ENCODE results near the gene LIN7B. TPM values are rescaled to one million over a fixed set of nuclear protein-coding genes. Genes with fewer than 3 reads are reported as not detected.

Gene LIN7B
- total and polyA plus RNA-seq, 2 of the 13 experiments (the other 11 are each of a cell fraction or from before 2014, with no cell fraction given): 5.3 to 7.6 TPM

DNA sequence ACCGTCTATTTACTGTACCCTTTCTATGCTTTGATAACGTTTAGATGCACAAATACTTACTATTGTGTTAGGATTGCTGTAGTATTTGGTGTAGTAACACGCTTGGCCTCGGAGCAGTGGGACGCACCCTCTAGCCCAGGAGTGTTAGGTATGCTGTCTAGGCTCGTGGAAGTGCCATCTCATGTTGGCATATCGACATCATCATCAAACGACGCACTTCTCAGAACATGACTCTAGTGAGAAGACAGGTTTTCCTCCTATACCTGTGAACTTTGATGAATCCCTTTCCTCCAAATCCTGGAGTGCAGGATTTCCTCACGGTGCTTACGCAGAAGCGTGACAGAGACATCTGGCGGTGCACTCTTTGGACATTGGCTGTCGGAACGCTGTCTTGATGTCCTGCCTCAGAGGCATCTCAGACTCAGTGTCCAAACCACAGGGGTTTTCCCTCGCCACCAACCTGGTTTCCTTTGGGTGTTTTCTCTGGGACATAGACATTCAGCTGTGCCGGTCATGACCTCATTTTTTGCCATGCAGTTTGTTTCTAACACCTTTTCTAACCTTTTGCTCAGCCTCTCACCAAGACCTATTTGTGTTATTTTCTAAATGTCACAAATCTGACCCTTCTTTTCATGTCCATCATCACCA lies 22.7 kb upstream of the LIN7B start:
- intact Hi-C loops (cut with micrococcal nuclease; ENCODE audit: unreplicated experiment): no loop called here
- DNase-seq (ENCODE audit: low spot score) (no peak), ATAC-seq (no peak), FAIRE-seq (no peak)
- Histone ChIP-seq H2AFZ (ENCODE audit: low read length) (no peak overlapping the region), H3K27me3 (ENCODE audit: control insufficient read depth in 1 of 2, insufficient read depth in 2 of 2, low read length in 2 of 2) (no peaks in the 10 kb centered on the region; a peak in 1 of 5 replicates), H3K79me2 (ENCODE audit: insufficient read depth, low read length) (peaks cover 47% of the 10 kb centered on the region), H3K36me3 (replicated peaks in 1 of 2; ENCODE audit: control insufficient read depth in 1 of 2, insufficient read depth in 2 of 2, low read length in 2 of 2) (peaks cover 38 to 67% of the 10 kb centered on the region in 2 experiments), H3K9me3 (ENCODE audit: low read length) (no peaks in the 10 kb centered on the region), H3K27ac (ENCODE audit: extremely low read length, insufficient read depth, low read length) (no peak overlapping the region), H3K4me3 (replicated peaks in 1 of 3; ENCODE audit: insufficient read depth in 1 of 3, low read depth in 2 of 3, low read length in 3 of 3) (no peak overlapping the region), H3K4me1 (ENCODE audit: insufficient read depth, low read length) (peaks cover 25% of the 10 kb centered on the region), H4K20me1 (ENCODE audit: insufficient read depth, low read length) (peaks cover 38% of the 10 kb centered on the region), H3K9ac (ENCODE audit: insufficient read depth, low read depth, low read length) (no peak overlapping the region), H3K4me2 (ENCODE audit: low read depth, low read length) (no peak overlapping the region)
- POLR2A ChIA-PET: no interaction called here
- no TSS peak for BruUV-seq (replicated peaks)
- TF ChIP-seq MXI1 (IDR thresholded peaks at IDR 0.05; ENCODE audit: borderline replicate concordance, low read depth, low read length) (no peak), RBFOX2 (IDR thresholded peaks at IDR 0.05; ENCODE audit: low read depth, low read length) (peak; percentile 51; the same call in 1 of the 2 replicates)
- in situ Hi-C loops (cut with HindIII; ENCODE audit: extremely low pct_ligation_motif_present, low pct_unique_long_range_greater_than_20kb): loop anchor here (10.0 kb wide), 1 partner anchor 103 kb away; no protein-coding TSS in a partner anchor
- WGBS (ENCODE audit: low lambda C conversion rate): 98% methylated on average over 16 of the region's 17 CpGs
- CTCF ChIA-PET (ENCODE audit: low intra/inter-chr PET ratio, low total read pairs): no interaction called here

DNA sequence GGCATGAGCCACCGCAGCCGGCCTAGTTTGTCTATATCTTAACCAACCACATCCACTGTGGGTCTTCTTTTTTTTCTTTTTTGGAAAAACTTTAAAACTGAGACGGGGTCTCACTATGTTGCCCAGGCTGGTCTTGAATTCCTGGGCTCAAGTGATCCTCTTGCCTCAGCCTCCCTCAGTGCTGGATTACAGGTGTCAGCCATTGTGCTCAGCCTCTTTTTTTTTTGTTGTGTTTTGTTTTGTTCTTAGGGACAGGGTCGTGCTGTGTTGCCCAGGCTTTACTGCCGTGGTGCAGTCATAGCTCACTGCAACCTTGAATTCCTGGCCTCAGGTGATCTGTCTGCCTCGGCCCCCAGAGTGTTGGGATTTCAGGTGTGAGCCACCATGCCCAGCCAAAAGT lies 21.5 kb upstream of the LIN7B start:
- Histone ChIP-seq H3K27me3 (ENCODE audit: control insufficient read depth in 1 of 2, insufficient read depth in 2 of 2, low read length in 2 of 2) (no peaks in the 10 kb centered on the region), H4K20me1 (ENCODE audit: insufficient read depth, low read length) (peaks cover 34% of the 10 kb centered on the region), H3K36me3 (replicated peaks in 1 of 2; ENCODE audit: control insufficient read depth in 1 of 2, insufficient read depth in 2 of 2, low read length in 2 of 2) (peaks cover 34 to 75% of the 10 kb centered on the region in 2 experiments), H3K79me2 (ENCODE audit: insufficient read depth, low read length) (peaks cover 36% of the 10 kb centered on the region), H3K4me1 (ENCODE audit: insufficient read depth, low read length) (peaks cover 13% of the 10 kb centered on the region), H3K27ac (ENCODE audit: extremely low read length, insufficient read depth, low read length) (no peak overlapping the region), H3K9ac (ENCODE audit: insufficient read depth, low read depth, low read length) (no peak overlapping the region), H3K4me2 (ENCODE audit: low read depth, low read length) (no peak overlapping the region), H3K9me3 (ENCODE audit: low read length) (no peaks in the 10 kb centered on the region), H2AFZ (ENCODE audit: low read length) (no peak overlapping the region), H3K4me3 (replicated peaks in 1 of 3; ENCODE audit: insufficient read depth in 1 of 3, low read depth in 2 of 3, low read length in 3 of 3) (no peak overlapping the region)
- ChIA-PET CTCF (ENCODE audit: low intra/inter-chr PET ratio, low total read pairs) (no interaction called here), POLR2A (no interaction called here)
- TF ChIP-seq ZNF121 (CRISPR knock-in tag; IDR thresholded peaks at IDR 0.05): peak; percentile 79
- TF ChIP-seq, protein P1, sequence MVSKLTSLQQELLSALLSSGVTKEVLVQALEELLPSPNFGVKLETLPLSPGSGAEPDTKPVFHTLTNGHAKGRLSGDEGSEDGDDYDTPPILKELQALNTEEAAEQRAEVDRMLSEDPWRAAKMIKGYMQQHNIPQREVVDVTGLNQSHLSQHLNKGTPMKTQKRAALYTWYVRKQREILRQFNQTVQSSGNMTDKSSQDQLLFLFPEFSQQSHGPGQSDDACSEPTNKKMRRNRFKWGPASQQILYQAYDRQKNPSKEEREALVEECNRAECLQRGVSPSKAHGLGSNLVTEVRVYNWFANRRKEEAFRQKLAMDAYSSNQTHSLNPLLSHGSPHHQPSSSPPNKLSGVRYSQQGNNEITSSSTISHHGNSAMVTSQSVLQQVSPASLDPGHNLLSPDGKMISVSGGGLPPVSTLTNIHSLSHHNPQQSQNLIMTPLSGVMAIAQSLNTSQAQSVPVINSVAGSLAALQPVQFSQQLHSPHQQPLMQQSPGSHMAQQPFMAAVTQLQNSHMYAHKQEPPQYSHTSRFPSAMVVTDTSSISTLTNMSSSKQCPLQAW (CRISPR knock-in tag; IDR thresholded peaks at IDR 0.05): no peak
- DNase-seq (ENCODE audit: low spot score): no peak
- WGBS (ENCODE audit: low lambda C conversion rate): 95% methylated on average over 6 of the region's 6 CpGs
- in situ Hi-C loops (cut with HindIII; ENCODE audit: extremely low pct_ligation_motif_present, low pct_unique_long_range_greater_than_20kb) (loop anchor here (10.0 kb wide), 1 partner anchor 102 kb away; no protein-coding TSS in a partner anchor), intact Hi-C loops (cut with micrococcal nuclease; ENCODE audit: unreplicated experiment) (no loop called here)
- no peak for FAIRE-seq
- no TSS peak for BruUV-seq (replicated peaks)
- no peak for ATAC-seq

All from HepG2 (cell line).